DND-41 (cell line): Measurements from ENCODE around the gene PRSS21.

Experiments used
- CTCF ChIP-seq: IDR thresholded peaks from 2 replicates; pipeline ENCODE4 v1.5.1; 2012; ENCODE audit warnings: borderline replicate concordance, low read length, moderate library complexity, mild to moderate bottlenecking; ENCODE audit not compliant: poor library complexity, severe bottlenecking; ENCODE audit errors: extremely low read depth
- EZH2 ChIP-seq: IDR thresholded peaks from 3 replicates; pipeline ENCODE4 v1.6.1; 2012; ENCODE audit warnings: borderline replicate concordance, low read depth, mild to moderate bottlenecking, moderate library complexity, low read length, inconsistent platforms; ENCODE audit not compliant: severe bottlenecking

GRCh38 chr16:2856061-2856670 lies 39.1 kb downstream of the PRSS21 start:
- no peak for TF ChIP-seq CTCF
- TF ChIP-seq EZH2 = no peak
